H1 (cell line): ENCODE measurements around the gene ASIC2.

Source experiments
- CEBPB ChIP-seq: IDR thresholded peaks from 2 replicates; pipeline ENCODE4 v1.6.1; 2012; ENCODE audit warnings: low read depth, low read length
- CHD1 ChIP-seq: IDR thresholded peaks from 2 replicates; pipeline ENCODE4 v1.6.1; 2012; ENCODE audit warnings: low read depth, low read length, improper control_type of control experiment
- CTBP2 ChIP-seq: IDR thresholded peaks from 2 replicates; pipeline ENCODE4 v1.7.0; 2011; ENCODE audit warnings: borderline replicate concordance, mild to moderate bottlenecking, moderate library complexity, mixed read lengths, low read length; ENCODE audit not compliant: insufficient read depth, insufficient read length
- EP300 ChIP-seq, 2 experiments: IDR thresholded peaks; 1 replicate in 1 of 2; 2 replicates in 1 of 2; pipeline ENCODE4 v1.6.1; 2011 to 2012; ENCODE audit warnings: low read depth in 2 of 2, low read length in 2 of 2, mild to moderate bottlenecking in 2 of 2, borderline replicate concordance in 1 of 2, inconsistent platforms in 1 of 2, moderate library complexity in 1 of 2
- EZH2 ChIP-seq: fragments of 200-600 bp; sonication (generic); IDR thresholded peaks from 2 replicates; pipeline ENCODE4 v1.7.1; 2012; ENCODE audit warnings: low read depth, mild to moderate bottlenecking, moderate library complexity, low read length, inconsistent platforms; ENCODE audit not compliant: severe bottlenecking
- GABPA ChIP-seq: IDR thresholded peaks from 2 replicates; pipeline ENCODE4 v1.6.1; 2011; ENCODE audit warnings: mild to moderate bottlenecking, low read length, moderate library complexity, borderline replicate concordance; ENCODE audit not compliant: insufficient read depth
- MAX ChIP-seq: IDR thresholded peaks from 2 replicates; pipeline ENCODE4 v1.6.1; 2012; ENCODE audit warnings: inconsistent platforms
- POLR2A ChIP-seq, 2 experiments: IDR thresholded peaks; 1 replicate in 1 of 2; 2 replicates in 1 of 2; pipeline ENCODE4 v1.6.1; 2011; ENCODE audit warnings: low read depth in 2 of 2, low read length in 2 of 2, mild to moderate bottlenecking in 2 of 2; ENCODE audit errors: control extremely low read depth in 1 of 2
- POLR2AphosphoS5 ChIP-seq: IDR thresholded peaks from 2 replicates; pipeline ENCODE4 v1.6.1; 2011; ENCODE audit warnings: low read depth, low read length
- RAD21 ChIP-seq, 2 experiments: IDR thresholded peaks in 1 of 2; conservative IDR thresholded peaks in 1 of 2; 2 replicates each; pipeline ENCODE4 v1.6.1; 2011; ENCODE audit warnings: low read depth in 2 of 2, low read length in 2 of 2, improper control_type of control experiment in 1 of 2, inconsistent platforms in 1 of 2, mild to moderate bottlenecking in 1 of 2, moderate library complexity in 1 of 2
- SIN3A ChIP-seq, 2 experiments: IDR thresholded peaks in 1 of 2; conservative IDR thresholded peaks in 1 of 2; 2 replicates each; pipeline ENCODE4 v1.6.1; 2011 to 2012; ENCODE audit warnings: low read length in 2 of 2, improper control_type of control experiment in 1 of 2, low read depth in 1 of 2, mild to moderate bottlenecking in 1 of 2
- ZNF274 ChIP-seq: IDR thresholded peaks from 2 replicates; pipeline ENCODE4 v1.7.0; 2012; ENCODE audit warnings: low read length, borderline replicate concordance; ENCODE audit errors: extremely low read depth
- TF ChIP-seq, protein P1 (sequence below), 3 experiments: IDR thresholded peaks; 1 replicate in 2 of 3; 2 replicates in 1 of 3; pipeline versions ENCODE4 v1.5.1 to v1.6.1; 2011; ENCODE audit warnings: low read length in 3 of 3, mild to moderate bottlenecking in 3 of 3, inconsistent platforms in 2 of 3, low read depth in 1 of 3, moderate library complexity in 1 of 3; ENCODE audit not compliant: insufficient read depth in 1 of 3; ENCODE audit errors: control extremely low read depth in 1 of 3
- TF ChIP-seq, protein P2 (sequence below): IDR thresholded peaks from 2 replicates; pipeline ENCODE4 v1.6.1; 2012; ENCODE audit warnings: inconsistent platforms

DNA sequence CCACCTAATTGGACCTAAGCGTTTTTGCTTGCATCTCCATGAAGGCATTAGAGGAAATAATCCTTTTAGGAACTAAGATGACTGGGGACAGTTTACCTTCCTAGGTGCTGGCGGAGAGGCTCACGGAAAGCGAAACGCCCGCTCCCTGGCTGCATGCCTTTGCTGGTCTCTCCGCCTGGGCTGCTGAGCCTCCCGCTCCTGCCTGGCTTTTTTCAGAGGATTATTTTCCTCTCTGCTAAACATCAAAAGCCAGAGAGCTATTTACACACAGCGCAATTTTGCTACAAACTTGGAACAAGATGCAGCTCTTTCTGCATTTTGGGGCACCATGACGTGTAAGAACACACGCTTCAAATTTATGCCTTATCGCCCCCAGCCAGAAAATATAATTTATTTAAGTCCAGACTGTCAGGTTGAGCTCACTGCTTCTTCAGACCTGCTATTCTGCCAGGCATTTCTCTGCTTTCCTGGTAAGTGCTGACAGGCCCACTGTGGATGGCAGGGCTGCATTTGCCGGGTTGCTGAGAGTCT, 177.0 kb downstream of the ASIC2 start:
- TF ChIP-seq ZNF274 (no peak), EP300 (IDR thresholded peaks at IDR 0.05; ENCODE audit: borderline replicate concordance in 1 of 2, low read depth in 2 of 2, low read length in 2 of 2) (no peak), CEBPB (no peak), GABPA (no peak), CTBP2 (no peak), RAD21 (IDR thresholded peaks at IDR 0.05 in 1 of 2, conservative IDR thresholded peaks at IDR 0.05 in 1 of 2; ENCODE audit: low read depth in 2 of 2, low read length in 2 of 2) (no peak), POLR2AphosphoS5 (no peak), MAX (no peak), SIN3A (conservative IDR thresholded peaks at IDR 0.05 in 1 of 2, IDR thresholded peaks at IDR 0.05 in 1 of 2; ENCODE audit: low read depth in 1 of 2, low read length in 2 of 2) (no peak), CHD1 (no peak), POLR2A (IDR thresholded peaks at IDR 0.05; ENCODE audit: control extremely low read depth in 1 of 2, low read depth in 2 of 2, low read length in 2 of 2) (no peak), EZH2 (no peak)
- TF ChIP-seq, protein P1, sequence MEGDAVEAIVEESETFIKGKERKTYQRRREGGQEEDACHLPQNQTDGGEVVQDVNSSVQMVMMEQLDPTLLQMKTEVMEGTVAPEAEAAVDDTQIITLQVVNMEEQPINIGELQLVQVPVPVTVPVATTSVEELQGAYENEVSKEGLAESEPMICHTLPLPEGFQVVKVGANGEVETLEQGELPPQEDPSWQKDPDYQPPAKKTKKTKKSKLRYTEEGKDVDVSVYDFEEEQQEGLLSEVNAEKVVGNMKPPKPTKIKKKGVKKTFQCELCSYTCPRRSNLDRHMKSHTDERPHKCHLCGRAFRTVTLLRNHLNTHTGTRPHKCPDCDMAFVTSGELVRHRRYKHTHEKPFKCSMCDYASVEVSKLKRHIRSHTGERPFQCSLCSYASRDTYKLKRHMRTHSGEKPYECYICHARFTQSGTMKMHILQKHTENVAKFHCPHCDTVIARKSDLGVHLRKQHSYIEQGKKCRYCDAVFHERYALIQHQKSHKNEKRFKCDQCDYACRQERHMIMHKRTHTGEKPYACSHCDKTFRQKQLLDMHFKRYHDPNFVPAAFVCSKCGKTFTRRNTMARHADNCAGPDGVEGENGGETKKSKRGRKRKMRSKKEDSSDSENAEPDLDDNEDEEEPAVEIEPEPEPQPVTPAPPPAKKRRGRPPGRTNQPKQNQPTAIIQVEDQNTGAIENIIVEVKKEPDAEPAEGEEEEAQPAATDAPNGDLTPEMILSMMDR (IDR thresholded peaks at IDR 0.05; ENCODE audit: control extremely low read depth in 1 of 3, insufficient read depth in 1 of 3, low read depth in 1 of 3, low read length in 3 of 3), result no peak
- TF ChIP-seq, protein P2, sequence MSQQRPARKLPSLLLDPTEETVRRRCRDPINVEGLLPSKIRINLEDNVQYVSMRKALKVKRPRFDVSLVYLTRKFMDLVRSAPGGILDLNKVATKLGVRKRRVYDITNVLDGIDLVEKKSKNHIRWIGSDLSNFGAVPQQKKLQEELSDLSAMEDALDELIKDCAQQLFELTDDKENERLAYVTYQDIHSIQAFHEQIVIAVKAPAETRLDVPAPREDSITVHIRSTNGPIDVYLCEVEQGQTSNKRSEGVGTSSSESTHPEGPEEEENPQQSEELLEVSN, result no peak
